Small intestine (tissue), 7 donors: Measurements from ENCODE around the gene ZNF814. TPM values are rescaled to one million over a fixed set of nuclear protein-coding genes. Genes with fewer than 3 reads are reported as not detected.
"Not testable (repeated sequence)": the region's sequence is repeated elsewhere in the genome, so short reads cannot be mapped to it uniquely, and the experiment has no call there.

ENCODE experiments used
- DNase-seq, 2 donors: peaks; one replicate each; pipeline versions ENCODE4 v3.0.0 to v3.0.0-alpha.2; 2013
- FAIRE-seq: peaks from 2 replicates; lab custom pipeline; 2012; peaks lifted over from hg19 to GRCh38; lab: Jason Lieb, UNC
- H3K27ac ChIP-seq, 3 donors: one replicate each; pipeline ENCODE4 v1.5.1; 2013; ENCODE audit warnings: low read length in 2 of 3, mild to moderate bottlenecking in 2 of 3, control low read depth in 1 of 3, inconsistent platforms in 1 of 3, low read depth in 1 of 3, moderate library complexity in 1 of 3
- H3K27me3 ChIP-seq, 3 donors: one replicate each; pipeline ENCODE4 v1.6.1; 2013; ENCODE audit warnings: low read length in 3 of 3, inconsistent platforms in 1 of 3; ENCODE audit not compliant: control insufficient read depth in 3 of 3, insufficient read depth in 3 of 3
- H3K36me3 ChIP-seq, 3 donors: one replicate each; pipeline ENCODE4 v1.6.1; 2013; ENCODE audit warnings: low read length in 3 of 3, inconsistent platforms in 1 of 3, low read depth in 1 of 3, mild to moderate bottlenecking in 1 of 3, moderate library complexity in 1 of 3; ENCODE audit not compliant: control insufficient read depth in 3 of 3, insufficient read depth in 2 of 3
- H3K4me1 ChIP-seq, 3 donors: one replicate each; pipeline ENCODE4 v1.6.1; 2013; ENCODE audit warnings: low read length in 2 of 3, inconsistent platforms in 1 of 3, low read depth in 1 of 3, mild to moderate bottlenecking in 1 of 3, moderate library complexity in 1 of 3; ENCODE audit not compliant: control insufficient read depth in 3 of 3, insufficient read depth in 2 of 3
- H3K4me3 ChIP-seq, 3 donors: one replicate each; pipeline ENCODE4 v1.5.1; 2013; ENCODE audit warnings: low read length in 3 of 3, control low read depth in 1 of 3, inconsistent platforms in 1 of 3, low read depth in 1 of 3, mild to moderate bottlenecking in 1 of 3, moderate library complexity in 1 of 3
- H3K9me3 ChIP-seq, 2 donors: one replicate each; pipeline ENCODE4 v1.6.1; 2013; ENCODE audit warnings: low read depth in 1 of 2, low read length in 1 of 2; ENCODE audit not compliant: control insufficient read depth in 2 of 2, insufficient read depth in 1 of 2
- WGBS, 3 donors: extraction: QIAGEN DNeasy Blood & Tissue Kit; methylation state at CpG; one replicate each; pipeline ENCODE4 v1.1.7; 2013; 5-methylcytosine and 5-hydroxymethylcytosine counted together
- polyA plus RNA-seq, 4 donors: library from polyadenylated mRNA; stranded (reverse) in 3 of 4; unstranded in 1 of 4; fragments of 200-250 nt in 3 of 4; fragments of 120-200 nt in 1 of 4; gene quantifications; one replicate each; pipeline versions ENCODE4 v1.2.1 to v1.2.3, GENCODE V29; 2013
- donor health status: healthy with polysubstance abuse.
- donor health status: control.
- donor health status: control.
- donor health status: Bipolar disorder and iron deficiency.
- donor health status: healthy.

Gene ZNF814
- polyA plus RNA-seq, 4 donors: 11.6 to 44.8 (median 17.2) TPM

- FAIRE-seq (no peak), DNase-seq (peak; percentile 93 to 98)
- Histone ChIP-seq H3K27me3 (no peaks in the 10 kb centered on the region), H3K27ac (peak overlapping the region; percentile 85 to 96 (median 87)), H3K4me1 (peaks cover 0 to 15% (median 8%) of the 10 kb centered on the region in 3 donors), H3K4me3 (peak overlapping the region; percentile 55 to 96 (median 95)), H3K36me3 (peaks cover 5 to 46% (median 12%) of the 10 kb centered on the region in 3 donors), H3K9me3 (peaks cover 0 to 13% of the 10 kb centered on the region in 2 donors)
- WGBS, 3 donors: 2 to 15% (median 10%) methylated on average over 11 of the region's 11 CpGs
Measured at GRCh38 chr19:57850553-57851017, 38.3 kb downstream of the ZNF814 start.

DNA sequence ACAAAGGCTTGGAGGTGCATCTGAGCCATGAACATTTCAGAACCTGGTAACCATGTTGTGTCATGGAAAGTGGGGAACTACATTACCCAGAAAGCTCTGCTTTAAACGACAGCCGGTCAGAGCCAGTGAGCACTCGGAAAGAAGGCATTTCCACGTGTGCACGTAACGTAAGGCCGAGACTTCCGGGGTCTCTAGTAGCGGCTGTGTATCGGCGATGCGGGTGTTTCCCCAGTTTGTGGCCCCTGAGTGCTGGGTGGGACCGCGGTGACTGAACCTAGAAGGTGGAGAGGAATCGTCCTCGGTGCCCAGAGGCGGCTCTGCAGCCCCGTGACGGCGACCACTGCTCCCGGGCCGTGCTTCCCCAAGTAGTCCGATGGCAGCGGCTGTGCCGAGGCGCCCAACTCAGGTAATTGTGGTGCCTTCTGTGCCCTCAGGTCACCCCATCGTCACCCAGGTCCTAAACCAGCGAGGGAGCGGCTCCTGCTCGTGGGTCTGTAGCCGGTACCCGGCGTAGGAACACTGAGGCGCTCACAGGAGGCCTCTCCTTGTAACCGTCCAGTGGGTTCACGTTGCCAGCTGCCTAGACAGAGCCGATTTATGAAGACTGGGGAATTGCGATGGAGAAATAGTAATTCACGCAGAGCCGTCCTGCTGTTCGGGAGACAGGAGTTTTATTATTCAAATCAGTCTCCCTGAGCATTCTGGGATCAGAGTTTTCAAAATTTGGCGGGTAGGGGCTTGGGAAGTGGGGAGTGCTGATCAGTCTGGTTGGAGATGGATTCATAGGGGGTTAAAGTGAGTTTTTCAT, 39.0 kb downstream of the ZNF814 start, which contains the start of gene ZNF587:
ZNF587 (plus strand) TSS at position 194 of the 808 bp plus-strand sequence; CDS start at position 374, 180 bp downstream.
- Histone ChIP-seq H3K4me1 (peaks cover 0 to 15% (median 8%) of the 10 kb centered on the region in 3 donors), H3K4me3 (peak within 1 kb of the TSS; percentile 55 to 96 (median 95)), H3K36me3 (peaks cover 2 to 42% (median 9%) of the 10 kb centered on the region in 3 donors), H3K27ac (peak within 1 kb of the TSS; percentile 85 to 96 (median 87))
- peak; percentile 89 to 93 for DNase-seq
- FAIRE-seq, H3K27me3 ChIP-seq, H3K9me3 ChIP-seq: not testable (repeated sequence)
- WGBS, 3 donors: 0% methylated on average over 42 of the region's 42 CpGs

- H3K4me3 ChIP-seq: peak overlapping the region in 1 of 3 donors; percentile 96
- H3K9me3 ChIP-seq, H3K27ac ChIP-seq, FAIRE-seq, H3K27me3 ChIP-seq, DNase-seq: not testable (repeated sequence)
- 89 to 94% (median 91%) methylated on average over 2 of the region's 2 CpGs for WGBS, 3 donors
- H3K4me1 ChIP-seq: peaks cover 0 to 15% (median 8%) of the 10 kb centered on the region in 3 donors
- H3K36me3 ChIP-seq: peaks cover 2 to 42% (median 9%) of the 10 kb centered on the region in 3 donors
Measured at GRCh38 chr19:57849162-57849665, 39.6 kb downstream of the ZNF814 start.

GRCh38 chr19:57847164-57847563, 41.7 kb downstream of the ZNF814 start:
- peaks cover 3 to 40% (median 7%) of the 10 kb centered on the region in 3 donors for H3K36me3 ChIP-seq
- H3K4me1 ChIP-seq: peaks cover 0 to 12% (median 3%) of the 10 kb centered on the region in 3 donors
- not testable (repeated sequence) for H3K27ac ChIP-seq, FAIRE-seq, H3K4me3 ChIP-seq, H3K9me3 ChIP-seq, H3K27me3 ChIP-seq, DNase-seq
- 75 to 84% (median 79%) methylated on average over 3 of the region's 3 CpGs for WGBS, 3 donors

GRCh38 chr19:57841122-57841763, 47.6 kb downstream of the ZNF814 start:
- H3K36me3 ChIP-seq: peaks cover 9 to 51% (median 17%) of the 10 kb centered on the region in 3 donors
- no peak overlapping the region for H3K4me3 ChIP-seq
- no peaks in the 10 kb centered on the region for H3K4me1 ChIP-seq
- no peaks in the 10 kb centered on the region for H3K27me3 ChIP-seq
- no peaks in the 10 kb centered on the region for H3K9me3 ChIP-seq
- H3K27ac ChIP-seq: no peak overlapping the region
- DNase-seq: no peak
- 74 to 84% (median 83%) methylated on average over 6 of the region's 6 CpGs for WGBS, 3 donors
- FAIRE-seq: no peak

DNA sequence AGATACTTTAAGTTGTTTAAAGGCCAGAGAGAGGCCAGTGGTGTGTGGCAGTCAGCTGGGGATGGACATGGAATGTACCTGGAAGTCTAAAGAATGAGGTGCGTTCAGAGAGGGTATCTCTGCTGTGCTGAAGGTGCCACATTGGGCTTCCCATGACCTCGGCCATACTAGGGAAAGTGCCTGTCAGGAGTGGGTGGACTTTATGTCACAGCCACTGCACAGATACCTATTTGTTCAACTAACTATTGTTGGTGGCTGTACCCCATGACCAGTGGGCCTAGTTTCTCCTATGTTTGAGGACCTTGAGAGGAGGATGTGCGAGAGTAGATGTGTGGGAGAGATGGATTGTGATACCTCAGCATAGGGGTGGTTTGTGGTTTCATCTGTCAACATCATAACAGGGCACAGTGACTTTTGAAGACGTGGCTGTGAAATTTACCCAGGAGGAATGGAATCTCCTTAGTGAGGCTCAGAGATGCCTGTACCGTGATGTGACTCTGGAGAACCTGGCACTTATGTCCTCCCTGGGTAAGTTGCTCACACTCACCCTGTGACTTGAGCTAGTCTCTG, 50.1 kb downstream of the ZNF814 start:
- not testable (repeated sequence) for H3K4me3 ChIP-seq, H3K27me3 ChIP-seq, H3K9me3 ChIP-seq, DNase-seq, H3K27ac ChIP-seq, FAIRE-seq, H3K4me1 ChIP-seq
- WGBS, 3 donors: 87 to 100% (median 92%) methylated on average over 4 to 5 of the region's 5 CpGs
- H3K36me3 ChIP-seq: peaks cover 8 to 37% (median 15%) of the 10 kb centered on the region in 3 donors

DNA sequence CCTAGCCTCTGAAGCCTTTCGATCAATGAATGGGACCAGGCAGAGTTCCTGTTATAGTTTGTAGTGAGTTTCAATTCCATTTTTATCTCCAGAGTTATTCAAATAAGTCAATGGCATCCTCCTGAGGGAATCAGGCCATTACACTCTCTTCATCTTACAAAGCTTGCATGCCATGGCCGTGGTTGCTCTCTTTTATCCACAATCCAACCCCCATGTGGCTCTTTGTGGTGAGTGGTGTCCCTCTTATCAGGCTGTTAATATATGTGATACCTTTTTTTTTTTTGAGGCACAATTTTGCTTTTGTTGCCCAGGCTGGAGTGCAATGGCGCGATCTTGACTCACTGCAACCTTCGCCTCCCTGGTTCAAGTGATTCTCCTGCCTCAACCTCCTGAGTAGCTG, 51.8 kb downstream of the ZNF814 start:
- not testable (repeated sequence) for H3K9me3 ChIP-seq, H3K27ac ChIP-seq, DNase-seq, H3K27me3 ChIP-seq, H3K4me3 ChIP-seq, FAIRE-seq, H3K4me1 ChIP-seq
- peaks cover 6 to 33% (median 9%) of the 10 kb centered on the region in 3 donors for H3K36me3 ChIP-seq
- WGBS, 3 donors: 93 to 97% (median 96%) methylated on average over 5 of the region's 5 CpGs
